Neuron (in vitro differentiated cells): ENCODE data around the gene NEURL3.
A peak's percentile ranks its signal among the peaks of the same experiment; 100 is the strongest.

Experiments used
- H2AFZ ChIP-seq: one replicate; pipeline ENCODE4 v1.6.1; 2013; ENCODE audit warnings: low read depth, mild to moderate bottlenecking, inconsistent platforms, low read length, moderate library complexity
- H3K27me3 ChIP-seq: one replicate; pipeline ENCODE4 v1.6.1; 2013; ENCODE audit warnings: low read length; ENCODE audit not compliant: insufficient read depth
- H3K36me3 ChIP-seq: one replicate; pipeline ENCODE4 v1.6.1; 2013; ENCODE audit warnings: low read length; ENCODE audit not compliant: insufficient read depth
- H3K4me1 ChIP-seq: one replicate; pipeline ENCODE4 v1.6.1; 2013; ENCODE audit warnings: low read length; ENCODE audit not compliant: insufficient read depth
- H3K4me3 ChIP-seq: 2 replicates; pipeline ENCODE4 v1.5.1; 2013; ENCODE audit warnings: mild to moderate bottlenecking, low read length, moderate library complexity
- H3K9me3 ChIP-seq: one replicate; pipeline ENCODE4 v1.6.1; 2013; ENCODE audit warnings: low read length

The NEURL3 gene

GRCh38 chr2:96536445-96537065, 31.4 kb upstream of the NEURL3 start, which contains the start of gene ARID5A:
Gene ARID5A, plus strand, starts transcription at chr2:96536752. Its CDS starts 75 bp downstream, at chr2:96536827.
- Histone ChIP-seq H3K9me3 (no peaks in the 10 kb centered on the region), H3K27me3 (peaks cover 15% of the 10 kb centered on the region), H3K36me3 (no peaks in the 10 kb centered on the region), H2AFZ (peak within 1 kb of the TSS; percentile 65), H3K4me3 (peak within 1 kb of the TSS; percentile 73), H3K4me1 (peaks cover 19% of the 10 kb centered on the region)

GRCh38 chr2:96535331-96535730, 30.2 kb upstream of the NEURL3 start:
- no peak overlapping the region for H2AFZ ChIP-seq
- peaks cover 15% of the 10 kb centered on the region for H3K27me3 ChIP-seq
- peaks cover 19% of the 10 kb centered on the region for H3K4me1 ChIP-seq
- no peaks in the 10 kb centered on the region for H3K36me3 ChIP-seq
- H3K9me3 ChIP-seq = no peaks in the 10 kb centered on the region
- no peak overlapping the region for H3K4me3 ChIP-seq

- no peak overlapping the region for H3K4me3 ChIP-seq
- no peaks in the 10 kb centered on the region for H3K9me3 ChIP-seq
- peaks cover 19% of the 10 kb centered on the region for H3K27me3 ChIP-seq
- H3K4me1 ChIP-seq = peaks cover 19% of the 10 kb centered on the region
- no peak overlapping the region for H2AFZ ChIP-seq
- no peaks in the 10 kb centered on the region for H3K36me3 ChIP-seq
Measured at GRCh38 chr2:96534701-96535181, 29.6 kb upstream of the NEURL3 start.

DNA sequence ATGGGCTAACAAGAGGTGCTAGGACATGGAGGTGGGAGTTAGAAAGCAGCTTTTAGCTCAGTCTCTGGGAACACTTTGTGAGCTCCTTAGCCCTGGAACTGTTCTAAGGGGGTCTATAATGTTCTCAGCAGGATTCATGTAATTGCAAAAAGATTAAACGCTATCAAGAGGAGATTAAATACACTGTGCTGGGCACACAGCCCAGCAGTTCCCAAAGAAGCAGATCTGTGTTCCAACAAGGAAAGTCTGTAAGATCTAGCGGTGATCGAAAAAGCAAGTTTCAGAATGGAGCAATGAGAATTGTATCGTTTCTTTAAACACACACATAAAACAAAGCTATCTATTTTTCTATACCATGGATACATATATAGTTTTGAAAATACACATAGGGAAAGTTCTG, 29.0 kb upstream of the NEURL3 start:
- peaks cover 25% of the 10 kb centered on the region for H3K27me3 ChIP-seq
- H2AFZ ChIP-seq = no peak overlapping the region
- no peak overlapping the region for H3K4me3 ChIP-seq
- H3K36me3 ChIP-seq = no peaks in the 10 kb centered on the region
- H3K9me3 ChIP-seq = no peaks in the 10 kb centered on the region
- H3K4me1 ChIP-seq = peaks cover 19% of the 10 kb centered on the region

- H2AFZ ChIP-seq = no peak overlapping the region
- H3K27me3 ChIP-seq = peaks cover 30% of the 10 kb centered on the region
- no peaks in the 10 kb centered on the region for H3K9me3 ChIP-seq
- H3K36me3 ChIP-seq = no peaks in the 10 kb centered on the region
- H3K4me3 ChIP-seq = no peak overlapping the region
- H3K4me1 ChIP-seq = peaks cover 13% of the 10 kb centered on the region
Measured at GRCh38 chr2:96533292-96534073, 28.3 kb upstream of the NEURL3 start.

DNA sequence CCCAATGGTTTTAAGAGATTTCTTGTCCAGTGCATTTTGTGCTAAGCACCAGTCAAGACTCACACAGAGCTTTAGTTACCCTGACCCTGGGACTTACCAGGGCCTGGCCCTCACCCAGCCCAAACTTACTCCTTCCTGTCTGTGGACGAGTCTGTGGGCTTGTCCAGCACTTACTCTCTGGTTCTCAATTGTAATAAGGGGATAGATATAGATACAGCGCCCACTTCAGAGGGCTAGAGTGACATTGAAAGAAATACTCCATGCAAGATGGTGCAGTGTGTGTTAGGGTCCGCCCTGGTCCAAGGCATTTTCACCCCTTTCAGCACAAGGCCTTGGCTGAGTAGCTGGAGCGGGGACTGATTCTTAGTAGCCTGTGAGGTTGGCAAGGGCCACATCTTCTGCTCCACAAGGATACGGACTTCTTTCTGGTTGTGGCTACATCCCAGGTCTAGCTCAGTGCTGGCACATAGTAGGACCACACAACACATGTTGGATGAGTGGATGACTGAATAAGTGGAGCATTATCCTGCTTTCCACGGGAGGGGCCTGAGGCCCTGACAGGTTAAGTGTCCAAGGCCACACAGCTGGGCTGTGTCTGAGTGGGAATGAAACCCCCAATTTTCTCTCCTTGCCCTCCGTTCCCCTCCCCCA, 27.6 kb upstream of the NEURL3 start:
- no peak overlapping the region for H2AFZ ChIP-seq
- peaks cover 6% of the 10 kb centered on the region for H3K4me1 ChIP-seq
- H3K4me3 ChIP-seq = no peak overlapping the region
- no peaks in the 10 kb centered on the region for H3K9me3 ChIP-seq
- no peaks in the 10 kb centered on the region for H3K36me3 ChIP-seq
- peaks cover 27% of the 10 kb centered on the region for H3K27me3 ChIP-seq

GRCh38 chr2:96531872-96532505, 26.8 kb upstream of the NEURL3 start:
- peak overlapping the region; percentile 24 for H3K4me3 ChIP-seq
- peaks cover 3% of the 10 kb centered on the region for H3K4me1 ChIP-seq
- peak overlapping the region; percentile 14 for H2AFZ ChIP-seq
- H3K27me3 ChIP-seq = peaks cover 28% of the 10 kb centered on the region
- H3K36me3 ChIP-seq = no peaks in the 10 kb centered on the region
- no peaks in the 10 kb centered on the region for H3K9me3 ChIP-seq

GRCh38 chr2:96531366-96531765, 26.2 kb upstream of the NEURL3 start:
- H3K4me1 ChIP-seq = peaks cover 3% of the 10 kb centered on the region
- peaks cover 33% of the 10 kb centered on the region for H3K27me3 ChIP-seq
- no peaks in the 10 kb centered on the region for H3K36me3 ChIP-seq
- no peak overlapping the region for H3K4me3 ChIP-seq
- no peaks in the 10 kb centered on the region for H3K9me3 ChIP-seq
- no peak overlapping the region for H2AFZ ChIP-seq

GRCh38 chr2:96530474-96531357, 25.6 kb upstream of the NEURL3 start:
- Histone ChIP-seq H3K4me3 (no peak overlapping the region), H3K27me3 (peaks cover 33% of the 10 kb centered on the region), H3K36me3 (no peaks in the 10 kb centered on the region), H3K9me3 (no peaks in the 10 kb centered on the region), H3K4me1 (peaks cover 3% of the 10 kb centered on the region), H2AFZ (no peak overlapping the region)

DNA sequence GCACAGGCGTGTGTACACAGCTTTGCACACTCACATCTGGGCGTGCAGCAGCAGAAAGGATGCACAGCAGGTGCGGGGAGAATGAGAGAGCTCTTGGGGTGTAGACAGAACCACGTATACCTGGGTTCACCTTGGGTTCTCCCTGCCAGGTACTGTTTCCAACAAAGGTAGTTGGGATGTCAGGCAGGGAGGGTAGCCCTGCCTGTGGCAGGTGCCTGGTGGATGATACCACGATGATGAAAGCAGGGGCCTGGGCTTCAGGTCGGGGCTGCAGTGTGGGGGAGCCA, 24.9 kb upstream of the NEURL3 start:
- Histone ChIP-seq H3K4me1 (peaks cover 3% of the 10 kb centered on the region), H3K9me3 (no peaks in the 10 kb centered on the region), H3K4me3 (no peak overlapping the region), H2AFZ (no peak overlapping the region), H3K27me3 (peaks cover 35% of the 10 kb centered on the region), H3K36me3 (no peaks in the 10 kb centered on the region)

GRCh38 chr2:96529376-96530143, 24.4 kb upstream of the NEURL3 start:
- Histone ChIP-seq H3K36me3 (no peaks in the 10 kb centered on the region), H2AFZ (no peak overlapping the region), H3K4me1 (peaks cover 3% of the 10 kb centered on the region), H3K4me3 (no peak overlapping the region), H3K27me3 (peaks cover 35% of the 10 kb centered on the region), H3K9me3 (no peaks in the 10 kb centered on the region)
